Esophagus squamous epithelium (tissue), 5 donors: ENCODE data around the gene GZMA. TPM values are rescaled to one million over a fixed set of nuclear protein-coding genes. Genes with fewer than 3 reads are reported as not detected.
"Not testable (repeated sequence)": the region's sequence is repeated elsewhere in the genome, so short reads cannot be mapped to it uniquely, and the experiment has no call there.

Experiments used
- DNase-seq: peaks from one replicate; lab custom pipeline; 2025; lab: John Stamatoyannopoulos, UW
- H3K27ac ChIP-seq, 4 donors: fragments of 200-600 bp; sonication (generic); one replicate each; pipeline ENCODE4 v1.5.1; 2016 to 2019; ENCODE audit warnings: mild to moderate bottlenecking in 1 of 4
- H3K27me3 ChIP-seq, 4 donors: fragments of 200-600 bp; sonication (generic); 1 replicate in 3 of 4; 2 replicates in 1 of 4; pipeline versions ENCODE4 v1.5.1 to v1.6.0; 2017 to 2021; ENCODE audit warnings: antibody characterized with exemption in 1 of 4
- H3K36me3 ChIP-seq, 3 donors: fragments of 200-600 bp; sonication (generic); one replicate each; pipeline ENCODE4 v1.5.1; 2016 to 2019
- H3K4me1 ChIP-seq, 3 donors: fragments of 200-600 bp; sonication (generic); one replicate each; pipeline ENCODE4 v1.5.1; 2017 to 2019
- H3K4me3 ChIP-seq, 4 donors: fragments of 200-600 bp; sonication (generic); 1 replicate in 3 of 4; 2 replicates in 1 of 4; pipeline ENCODE4 v1.5.1; 2016 to 2019; ENCODE audit warnings: mild to moderate bottlenecking in 2 of 4, moderate library complexity in 1 of 4
- H3K9me3 ChIP-seq, 3 donors: fragments of 200-600 bp; sonication (generic); one replicate each; pipeline ENCODE4 v1.5.1; 2016 to 2019
- POLR2A ChIP-seq, 4 donors: fragments of 450-650 bp; IDR thresholded peaks; one replicate each; pipeline ENCODE4 v1.6.1; 2017; ENCODE audit warnings: antibody characterized with exemption in 4 of 4, mild to moderate bottlenecking in 4 of 4, moderate library complexity in 3 of 4
- WGBS, 2 donors: methylation state at CpG; one replicate each; pipeline ENCODE4 v1.1.5; 2018; 5-methylcytosine and 5-hydroxymethylcytosine counted together
- intact Hi-C: fragments of 100-400 bp; cut with DNase I; formaldehyde crosslinking; loops from one replicate; pipeline ENCODE4 v1.15.0; 2022
- total RNA-seq, 4 donors: library from RNA; depleted of rRNA; stranded (reverse); fragments of >200 nt; gene quantifications; one replicate each; pipeline ENCODE4 v1.1.0, GENCODE V29; 2016
- TF ChIP-seq, protein P1 (sequence below), 6 experiments: fragments of 450-650 bp in 4 of 6; fragments of 200-600 bp in 2 of 6; sonication (generic) in 2 of 6; IDR thresholded peaks; one replicate each; pipeline ENCODE4 v1.5.1; 2016 to 2019; ENCODE audit warnings: antibody characterized with exemption in 6 of 6, mild to moderate bottlenecking in 4 of 6, moderate library complexity in 4 of 6
- donor health status: DM: yes; HTN: yes; CAD: no.

The GZMA gene
- total RNA-seq, 4 donors from 2014 or later, result 2.0 to 6.7 (median 3.0) TPM

DNA sequence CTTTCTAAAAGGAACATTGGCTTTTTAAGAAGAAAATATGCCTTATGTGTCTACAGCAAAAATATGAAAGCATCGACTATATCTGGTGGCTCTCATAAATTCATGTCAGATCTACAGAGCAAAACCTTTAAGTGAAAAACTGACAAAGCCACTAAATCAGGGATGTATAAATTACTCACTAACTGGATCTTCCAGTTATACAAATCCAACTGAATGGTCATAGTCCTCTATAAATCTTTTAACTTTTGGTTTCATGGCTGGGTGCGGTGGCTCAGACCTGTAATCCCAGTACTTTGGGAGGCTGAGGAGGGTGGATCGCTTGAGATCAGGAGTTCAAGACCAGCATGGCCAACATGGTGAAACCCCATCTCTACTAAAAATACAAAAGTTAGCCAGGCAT lies 29.2 kb upstream of the GZMA start:
- peaks cover 0 to 5% (median 0%) of the 10 kb centered on the region in 4 donors for H3K27me3 ChIP-seq
- no peak overlapping the region for H3K4me3 ChIP-seq
- intact Hi-C loops, result no loop called here
- WGBS, 2 donors, result 76 to 78% methylated on average over 3 of the region's 3 CpGs
- no peak for TF ChIP-seq POLR2A (IDR thresholded peaks at IDR 0.05)
- TF ChIP-seq, protein P1, sequence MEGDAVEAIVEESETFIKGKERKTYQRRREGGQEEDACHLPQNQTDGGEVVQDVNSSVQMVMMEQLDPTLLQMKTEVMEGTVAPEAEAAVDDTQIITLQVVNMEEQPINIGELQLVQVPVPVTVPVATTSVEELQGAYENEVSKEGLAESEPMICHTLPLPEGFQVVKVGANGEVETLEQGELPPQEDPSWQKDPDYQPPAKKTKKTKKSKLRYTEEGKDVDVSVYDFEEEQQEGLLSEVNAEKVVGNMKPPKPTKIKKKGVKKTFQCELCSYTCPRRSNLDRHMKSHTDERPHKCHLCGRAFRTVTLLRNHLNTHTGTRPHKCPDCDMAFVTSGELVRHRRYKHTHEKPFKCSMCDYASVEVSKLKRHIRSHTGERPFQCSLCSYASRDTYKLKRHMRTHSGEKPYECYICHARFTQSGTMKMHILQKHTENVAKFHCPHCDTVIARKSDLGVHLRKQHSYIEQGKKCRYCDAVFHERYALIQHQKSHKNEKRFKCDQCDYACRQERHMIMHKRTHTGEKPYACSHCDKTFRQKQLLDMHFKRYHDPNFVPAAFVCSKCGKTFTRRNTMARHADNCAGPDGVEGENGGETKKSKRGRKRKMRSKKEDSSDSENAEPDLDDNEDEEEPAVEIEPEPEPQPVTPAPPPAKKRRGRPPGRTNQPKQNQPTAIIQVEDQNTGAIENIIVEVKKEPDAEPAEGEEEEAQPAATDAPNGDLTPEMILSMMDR (IDR thresholded peaks at IDR 0.05), result no peak
- no peaks in the 10 kb centered on the region for H3K9me3 ChIP-seq
- no peaks in the 10 kb centered on the region for H3K4me1 ChIP-seq
- DNase-seq, result no peak
- H3K27ac ChIP-seq, result no peak overlapping the region
- H3K36me3 ChIP-seq, result no peaks in the 10 kb centered on the region

DNA sequence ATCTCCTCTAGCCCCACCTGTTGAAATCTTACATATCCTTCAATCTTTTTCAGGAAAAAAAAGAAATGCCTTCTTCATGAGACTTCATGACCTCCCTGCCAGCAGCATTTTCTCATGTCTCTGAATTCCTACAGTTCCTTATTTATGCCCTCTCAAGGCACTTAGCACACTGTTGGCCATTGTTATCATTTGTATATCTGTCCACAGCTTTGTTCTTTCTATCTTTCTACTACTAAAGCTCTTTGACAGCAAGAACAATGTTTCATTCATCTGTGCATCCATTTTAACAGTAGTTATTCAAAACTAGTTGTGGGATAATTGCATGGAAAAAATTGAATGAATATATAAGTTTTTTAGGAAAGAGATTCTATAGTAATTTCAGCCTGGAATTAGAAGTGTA lies 20.9 kb upstream of the GZMA start:
- H3K4me3 ChIP-seq, result no peak overlapping the region
- H3K4me1 ChIP-seq, result no peaks in the 10 kb centered on the region
- TF ChIP-seq POLR2A (IDR thresholded peaks at IDR 0.05), result no peak
- TF ChIP-seq, protein P1 (IDR thresholded peaks at IDR 0.05), result no peak
- intact Hi-C loops, result no loop called here
- no peaks in the 10 kb centered on the region for H3K27me3 ChIP-seq
- no peak for DNase-seq
- peaks cover 0 to 7% (median 0%) of the 10 kb centered on the region in 3 donors for H3K9me3 ChIP-seq
- H3K27ac ChIP-seq, result no peak overlapping the region
- no peaks in the 10 kb centered on the region for H3K36me3 ChIP-seq

DNA sequence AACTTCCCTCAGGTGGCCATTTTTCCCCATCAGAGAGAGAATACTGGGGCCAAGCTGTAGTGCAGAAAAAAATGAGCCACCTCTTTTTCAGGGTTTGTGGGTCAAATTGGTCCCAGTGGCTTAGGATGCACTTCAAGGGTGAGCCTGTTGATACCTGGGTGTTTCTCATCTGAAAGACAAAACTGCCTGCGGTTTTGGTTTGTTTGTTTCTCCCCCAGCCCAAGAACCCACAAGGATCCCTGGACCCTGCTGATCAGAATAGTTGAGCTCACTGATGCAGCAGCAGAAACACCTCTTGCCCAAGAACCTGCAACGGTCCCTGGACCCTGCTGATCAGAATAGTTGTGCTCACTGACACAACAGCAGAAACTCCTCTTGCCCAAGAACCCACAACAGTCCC lies 13.1 kb upstream of the GZMA start:
- H3K27me3 ChIP-seq, DNase-seq, H3K4me3 ChIP-seq, H3K27ac ChIP-seq, H3K9me3 ChIP-seq, H3K4me1 ChIP-seq, intact Hi-C loops, H3K36me3 ChIP-seq: not testable (repeated sequence)
- WGBS, 2 donors, result 85 to 86% methylated on average over 2 of the region's 2 CpGs

DNA sequence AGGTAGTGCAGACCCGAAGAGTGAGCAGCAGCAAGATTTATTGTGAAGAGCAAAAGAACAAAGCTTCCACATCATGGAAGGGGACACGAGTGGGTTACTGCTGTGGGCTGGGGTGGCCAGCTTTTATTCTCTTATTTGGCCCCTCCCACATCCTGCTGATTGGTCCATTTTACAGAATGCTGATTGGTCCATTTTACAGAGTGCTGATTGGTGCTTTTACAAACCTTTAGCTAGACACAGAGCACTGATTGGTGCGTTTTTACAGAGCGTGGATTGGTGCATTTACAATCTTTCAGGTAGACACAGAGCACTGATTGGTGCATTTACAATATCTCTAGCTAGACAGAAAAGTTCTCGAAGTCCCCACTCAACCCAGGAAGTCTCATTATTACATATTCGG lies 11.4 kb upstream of the GZMA start:
- H3K36me3 ChIP-seq, H3K4me3 ChIP-seq, H3K4me1 ChIP-seq, DNase-seq, H3K9me3 ChIP-seq, intact Hi-C loops, H3K27me3 ChIP-seq, H3K27ac ChIP-seq: not testable (repeated sequence)
- WGBS, 2 donors, result 75 to 85% methylated on average over 6 of the region's 6 CpGs

GRCh38 chr5:55096182-55096581 lies 6.3 kb upstream of the GZMA start:
- H3K27me3 ChIP-seq, result no peaks in the 10 kb centered on the region
- no peak for DNase-seq
- 40 to 67% methylated on average over 3 of the region's 3 CpGs for WGBS, 2 donors
- intact Hi-C loops, result no loop called here
- no peaks in the 10 kb centered on the region for H3K36me3 ChIP-seq
- no peak overlapping the region for H3K27ac ChIP-seq
- TF ChIP-seq POLR2A (IDR thresholded peaks at IDR 0.05), result no peak
- TF ChIP-seq, protein P1 (IDR thresholded peaks at IDR 0.05), result no peak
- H3K4me1 ChIP-seq, result no peaks in the 10 kb centered on the region
- no peak overlapping the region for H3K4me3 ChIP-seq
- no peaks in the 10 kb centered on the region for H3K9me3 ChIP-seq

GRCh38 chr5:55096861-55097260 lies 5.6 kb upstream of the GZMA start:
- Histone ChIP-seq H3K27ac (peak overlapping the region in 1 of 4 donors; percentile 17), H3K9me3 (no peaks in the 10 kb centered on the region), H3K27me3 (no peaks in the 10 kb centered on the region), H3K4me1 (no peaks in the 10 kb centered on the region), H3K4me3 (no peak overlapping the region), H3K36me3 (no peaks in the 10 kb centered on the region)
- DNase-seq, result no peak
- TF ChIP-seq, protein P1 (IDR thresholded peaks at IDR 0.05), result no peak
- no peak for TF ChIP-seq POLR2A (IDR thresholded peaks at IDR 0.05)
- intact Hi-C loops, result no loop called here
- 48% methylated on average over 4 of the region's 6 CpGs; no CpG with 5 or more reads in 1 of the 2 donors for WGBS, 2 donors

DNA sequence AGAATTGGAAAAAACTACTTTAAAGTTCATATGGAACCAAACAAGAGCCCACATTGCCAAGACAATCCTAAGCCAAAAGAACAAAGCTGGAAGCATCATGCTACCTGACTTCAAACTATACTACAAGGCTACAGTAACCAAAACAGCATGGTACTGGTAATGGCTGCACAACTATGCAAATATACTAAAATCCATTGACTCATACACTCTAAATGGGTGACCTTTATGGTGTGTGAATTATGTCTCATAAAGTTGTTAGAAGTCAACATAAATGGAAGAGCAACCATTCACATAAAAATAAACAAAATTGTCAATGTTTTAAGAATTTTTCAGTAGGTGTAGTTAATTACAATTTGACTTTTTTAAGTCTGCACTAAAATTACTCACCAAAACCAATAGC lies 1.3 kb upstream of the GZMA start:
- H3K9me3 ChIP-seq, H3K27ac ChIP-seq, H3K4me3 ChIP-seq, H3K27me3 ChIP-seq, DNase-seq, H3K4me1 ChIP-seq, H3K36me3 ChIP-seq, intact Hi-C loops: not testable (repeated sequence)
